ENCODE data around the gene EIF4ENIF1.
"Not testable (repeated sequence)": the region's sequence is repeated elsewhere in the genome, so short reads cannot be mapped to it uniquely, and the experiment has no call there.

The EIF4ENIF1 gene

GRCh38 chr22:31442768-31443489 is 46.7 kb downstream of the EIF4ENIF1 start:
- DNase-seq = no peak

GRCh38 chr22:31441652-31442051 is 48.0 kb downstream of the EIF4ENIF1 start:
- DNase-seq = no peak

GRCh38 chr22:31440681-31441080 is 49.0 kb downstream of the EIF4ENIF1 start:
- no peak for DNase-seq

DNA sequence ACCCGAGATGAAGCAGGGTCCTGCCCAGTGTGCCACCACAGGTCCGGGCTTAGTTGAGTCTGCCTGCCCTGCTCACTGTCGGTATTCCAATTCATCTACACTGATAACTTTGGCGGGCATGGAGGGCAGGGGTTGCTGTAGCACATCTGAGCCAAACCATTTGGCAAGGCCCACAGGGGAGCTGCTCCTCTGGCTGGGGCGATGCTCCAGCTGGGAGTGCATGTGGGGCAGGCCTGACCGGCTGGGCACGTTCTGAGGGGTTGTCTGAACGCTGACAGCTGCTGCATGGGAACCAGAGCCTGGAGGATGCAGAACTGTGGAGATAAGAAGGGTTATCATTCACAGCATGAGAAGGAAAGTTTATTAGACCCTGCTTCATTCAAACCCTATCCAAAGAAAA is 49.8 kb downstream of the EIF4ENIF1 start:
- no peak for DNase-seq

DNA sequence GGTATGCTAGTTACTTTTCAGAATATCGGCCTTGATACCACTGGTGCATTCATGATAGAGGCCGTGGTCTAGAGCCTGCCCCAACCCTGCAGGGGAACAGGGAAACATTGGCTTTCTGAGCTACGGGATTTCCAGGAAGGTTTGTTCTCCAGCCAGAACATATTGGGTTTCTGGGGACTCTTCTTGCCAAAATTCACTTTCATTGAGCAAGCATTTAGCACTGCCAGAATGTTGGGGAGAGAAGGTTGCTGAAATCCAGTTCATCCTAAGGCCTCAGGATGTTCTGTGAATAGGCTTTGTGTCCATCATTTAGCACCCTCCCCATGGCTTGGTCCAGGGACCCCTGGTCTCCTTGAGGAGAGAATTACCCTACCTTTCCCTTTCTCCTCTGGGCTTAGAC is 53.5 kb downstream of the EIF4ENIF1 start:
- DNase-seq = no peak

DNA sequence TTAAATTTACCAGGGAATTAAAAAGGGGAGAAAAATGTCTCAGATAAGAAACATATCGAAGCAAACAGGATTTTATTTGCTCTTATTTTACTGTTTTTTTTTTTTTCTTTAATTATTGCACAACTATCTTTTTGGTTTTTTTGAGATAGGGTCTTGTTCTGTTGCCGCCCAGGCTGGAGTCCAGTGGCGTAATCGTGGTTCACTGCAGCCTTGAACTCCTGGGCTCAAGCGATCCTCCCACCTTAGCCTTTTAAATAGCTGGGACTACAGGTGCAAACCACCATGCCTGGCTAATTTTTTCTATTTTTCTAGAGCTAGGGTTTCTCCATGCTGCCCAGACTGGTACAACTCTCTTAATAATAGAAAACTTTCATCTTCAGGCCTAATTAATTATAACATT is 57.7 kb downstream of the EIF4ENIF1 start:
- no peak for DNase-seq

GRCh38 chr22:31425331-31426050 is 64.2 kb downstream of the EIF4ENIF1 start:
- DNase-seq = no peak

- not testable (repeated sequence) for DNase-seq
Measured at GRCh38 chr22:31402350-31402749, 87.3 kb downstream of the EIF4ENIF1 start.

DNA sequence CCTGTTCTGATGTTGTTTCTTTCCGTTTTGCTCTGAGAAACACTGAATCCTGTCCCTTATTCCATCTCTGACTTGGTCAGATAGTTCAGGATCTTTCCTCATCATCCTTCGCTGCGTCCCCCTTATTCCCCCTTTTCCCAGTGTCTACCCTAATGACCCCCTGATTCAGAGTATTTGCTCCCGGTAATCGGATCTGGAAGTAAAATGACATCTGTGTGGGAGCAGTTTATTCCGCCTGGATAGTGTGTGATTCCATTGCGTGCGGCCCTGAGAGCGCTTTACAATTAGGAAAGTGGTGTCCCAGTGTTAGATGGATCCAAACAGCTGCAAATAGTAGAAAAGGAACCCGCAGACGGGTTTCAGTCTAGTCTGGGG is 89.6 kb downstream of the EIF4ENIF1 start:
- no peak for DNase-seq

GRCh38 chr22:31399211-31400022 is 90.2 kb downstream of the EIF4ENIF1 start, which contains the start of gene DRG1:
TSS of gene DRG1 (plus strand) at chr22:31399604. CDS start at chr22:31399684, 80 bp downstream.
- peak; percentile 70 for DNase-seq

GRCh38 chr22:31398231-31398630 is 91.4 kb downstream of the EIF4ENIF1 start:
- DNase-seq = no peak

- DNase-seq = no peak
Measured at GRCh38 chr22:31394326-31394725, 95.3 kb downstream of the EIF4ENIF1 start.

- DNase-seq = no peak
Measured at GRCh38 chr22:31393893-31394292, 95.7 kb downstream of the EIF4ENIF1 start.

Measured in DMS79 treated with DMSO at 0.1 percent for 48 hours (cell line).